Natural killer cell (primary cell): ENCODE measurements around the gene TSHZ1. TPM values are rescaled to one million over a fixed set of nuclear protein-coding genes. Genes with fewer than 3 reads are reported as not detected.

Experiments
- ATAC-seq, 3 donors: fragments of 150-1000 bp in 2 of 3; fragments of 200-7000 bp in 1 of 3; cut with Tn5 transposase; 1 replicate in 1 of 3; 2 replicates in 2 of 3; pipeline ENCODE4 v1.10.0; 2021; ENCODE audit warnings: mild to moderate bottlenecking in 2 of 3, moderate library complexity in 2 of 3
- DNase-seq, 2 donors: peaks; one replicate each; pipeline versions ENCODE4 v3.0.0 to v3.0.0-alpha.2; 2013 to 2021; ENCODE audit warnings: mixed read lengths in 1 of 2
- H3K27ac ChIP-seq: one replicate; pipeline ENCODE4 v1.5.1; 2013; ENCODE audit warnings: mild to moderate bottlenecking, low read length
- H3K27me3 ChIP-seq: one replicate; pipeline ENCODE4 v1.6.1; 2013; ENCODE audit warnings: low read length; ENCODE audit not compliant: control insufficient read depth, insufficient read depth
- H3K36me3 ChIP-seq: one replicate; pipeline ENCODE4 v1.6.1; 2013; ENCODE audit warnings: low read length; ENCODE audit not compliant: control insufficient read depth, insufficient read depth
- H3K4me1 ChIP-seq: one replicate; pipeline ENCODE4 v1.6.1; 2013; ENCODE audit warnings: low read length; ENCODE audit not compliant: control insufficient read depth, insufficient read depth
- H3K4me3 ChIP-seq: one replicate; pipeline ENCODE4 v1.5.1; 2013; ENCODE audit warnings: low read length
- H3K9me3 ChIP-seq: one replicate; pipeline ENCODE4 v1.6.1; 2013; ENCODE audit warnings: low read length; ENCODE audit not compliant: control insufficient read depth, insufficient read depth
- H3K27ac Mint-ChIP-seq, 2 donors: one replicate each; pipeline ENCODE4 v1.8.0; 2022; ENCODE audit warnings: mild to moderate bottlenecking in 2 of 2, mixed read lengths in 2 of 2, moderate library complexity in 1 of 2
- H3K27me3 Mint-ChIP-seq, 2 donors: one replicate each; pipeline ENCODE4 v1.8.0; 2022; ENCODE audit warnings: low read depth in 2 of 2, mixed read lengths in 2 of 2
- H3K36me3 Mint-ChIP-seq: one replicate; pipeline ENCODE4 v1.8.0; 2022; ENCODE audit warnings: mixed read lengths
- H3K4me1 Mint-ChIP-seq, 2 donors: one replicate each; pipeline ENCODE4 v1.8.0; 2022; ENCODE audit warnings: mixed read lengths in 2 of 2
- H3K4me3 Mint-ChIP-seq: one replicate; pipeline ENCODE4 v1.8.0; 2022; ENCODE audit warnings: mild to moderate bottlenecking, moderate library complexity, mixed read lengths
- H3K9me3 Mint-ChIP-seq, 2 donors: one replicate each; pipeline ENCODE4 v1.8.0; 2022; ENCODE audit warnings: mixed read lengths in 2 of 2
- CTCF ChIP-seq: fragments of 200-600 bp; IDR thresholded peaks from one replicate; pipeline ENCODE4 v1.8.0; 2022; ENCODE audit warnings: antibody characterized with exemption
- WGBS: methylation state at CpG from one replicate; pipeline ENCODE4 v1.1.7; 2013; ENCODE audit warnings: missing lambda C conversion rate; ENCODE audit not compliant: insufficient coverage; 5-methylcytosine and 5-hydroxymethylcytosine counted together
- intact Hi-C: fragments of 100-400 bp; cut with micrococcal nuclease; formaldehyde crosslinking; loops from one replicate; pipeline ENCODE4 v1.14.2; 2022
- total RNA-seq, 4 donors: library from RNA; stranded (reverse); fragments of 120-200 nt in 1 of 4; gene quantifications; one replicate each; pipeline versions ENCODE4 v1.2.3 to v1.2.4, GENCODE V29; 2013 to 2022

Gene TSHZ1
- total RNA-seq, 3 donors from 2014 or later (not counting 1 experiment from before 2014, with no cell fraction given): 44.3 to 51.6 (median 44.8) TPM

GRCh38 chr18:75305984-75306383 lies 95.4 kb downstream of the TSHZ1 start:
- no peak for DNase-seq
- Histone ChIP-seq H3K4me3 (no peak overlapping the region), H3K4me1 (no peaks in the 10 kb centered on the region), H3K27me3 (no peaks in the 10 kb centered on the region), H3K36me3 (no peaks in the 10 kb centered on the region), H3K27ac (no peak overlapping the region), H3K9me3 (no peaks in the 10 kb centered on the region)
- 87% methylated on average over 3 of the region's 4 CpGs for WGBS
- no peak for ATAC-seq
- no peak for TF ChIP-seq CTCF
- no peak overlapping the region for H3K4me3 Mint-ChIP-seq
- no peak overlapping the region for H3K27ac Mint-ChIP-seq
- intact Hi-C loops: no loop called here
- no peaks in the 10 kb centered on the region for H3K36me3 Mint-ChIP-seq
- no peaks in the 10 kb centered on the region for H3K9me3 Mint-ChIP-seq
- peaks cover 7 to 34% of the 10 kb centered on the region in 2 donors for H3K27me3 Mint-ChIP-seq
- H3K4me1 Mint-ChIP-seq: no peaks in the 10 kb centered on the region

- no peaks in the 10 kb centered on the region for H3K4me1 Mint-ChIP-seq
- peaks cover 10 to 45% of the 10 kb centered on the region in 2 donors for H3K27me3 Mint-ChIP-seq
- Histone ChIP-seq H3K9me3 (no peaks in the 10 kb centered on the region), H3K27me3 (no peaks in the 10 kb centered on the region), H3K4me1 (no peaks in the 10 kb centered on the region), H3K36me3 (no peaks in the 10 kb centered on the region), H3K27ac (no peak overlapping the region), H3K4me3 (no peak overlapping the region)
- ATAC-seq: no peak
- no peaks in the 10 kb centered on the region for H3K36me3 Mint-ChIP-seq
- intact Hi-C loops: no loop called here
- no peak for TF ChIP-seq CTCF
- H3K4me3 Mint-ChIP-seq: no peak overlapping the region
- H3K27ac Mint-ChIP-seq: no peak overlapping the region
- no peaks in the 10 kb centered on the region for H3K9me3 Mint-ChIP-seq
- no CpG with 5 or more reads among the region's 2 CpGs for WGBS
- DNase-seq: no peak
Measured at GRCh38 chr18:75307530-75307929, 96.9 kb downstream of the TSHZ1 start.

- no peaks in the 10 kb centered on the region for H3K9me3 Mint-ChIP-seq
- no peaks in the 10 kb centered on the region for H3K4me1 ChIP-seq
- H3K27me3 Mint-ChIP-seq: peaks cover 13 to 53% of the 10 kb centered on the region in 2 donors
- H3K4me3 ChIP-seq: no peak overlapping the region
- H3K4me3 Mint-ChIP-seq: no peak overlapping the region
- 90% methylated on average over 8 of the region's 8 CpGs for whole genome bisulfite sequencing
- H3K27me3 ChIP-seq: no peaks in the 10 kb centered on the region
- TF ChIP-seq CTCF: no peak
- intact Hi-C loops: no loop called here
- H3K36me3 Mint-ChIP-seq: no peaks in the 10 kb centered on the region
- H3K4me1 Mint-ChIP-seq: no peaks in the 10 kb centered on the region
- DNase-seq (no peak), ATAC-seq (no peak)
- no peak overlapping the region for H3K27ac Mint-ChIP-seq
- no peaks in the 10 kb centered on the region for H3K9me3 ChIP-seq
- no peaks in the 10 kb centered on the region for H3K36me3 ChIP-seq
- H3K27ac ChIP-seq: no peak overlapping the region
Measured at GRCh38 chr18:75309564-75309963, 99.0 kb downstream of the TSHZ1 start.

- H3K4me3 Mint-ChIP-seq: no peak overlapping the region
- ATAC-seq (no peak), DNase-seq (no peak)
- no peak overlapping the region for H3K27ac ChIP-seq
- no peaks in the 10 kb centered on the region for H3K36me3 ChIP-seq
- H3K36me3 Mint-ChIP-seq: no peaks in the 10 kb centered on the region
- intact Hi-C loops: no loop called here
- no peaks in the 10 kb centered on the region for H3K9me3 ChIP-seq
- H3K9me3 Mint-ChIP-seq: no peaks in the 10 kb centered on the region
- TF ChIP-seq CTCF: no peak
- peaks cover 13 to 40% of the 10 kb centered on the region in 2 donors for H3K27me3 Mint-ChIP-seq
- H3K4me1 Mint-ChIP-seq: no peaks in the 10 kb centered on the region
- H3K27me3 ChIP-seq: no peaks in the 10 kb centered on the region
- 84% methylated on average over 5 of the region's 5 CpGs for WGBS
- no peaks in the 10 kb centered on the region for H3K4me1 ChIP-seq
- no peak overlapping the region for H3K4me3 ChIP-seq
- no peak overlapping the region for H3K27ac Mint-ChIP-seq
Measured at GRCh38 chr18:75314117-75314516, 103.5 kb downstream of the TSHZ1 start.
